ENCODE data around the gene PTPRN2. TPM values are rescaled to one million over a fixed set of nuclear protein-coding genes. Genes with fewer than 3 reads are reported as not detected.

The PTPRN2 gene
- total RNA-seq, 1 experiment from 2014 or later, result 1.1 TPM

GRCh38 chr7:157827863-157828160 lies 759.8 kb downstream of the PTPRN2 start:
- DNase-seq (ENCODE audit: low read depth, low spot score), result no peak
- Histone ChIP-seq H3K9me3 (ENCODE audit: control insufficient read depth, insufficient read depth, low read depth, low read length) (no peaks in the 10 kb centered on the region), H3K36me3 (ENCODE audit: control insufficient read depth, insufficient read depth, low read length) (no peaks in the 10 kb centered on the region), H3K27me3 (ENCODE audit: control insufficient read depth, insufficient read depth, low read length) (peaks cover 7% of the 10 kb centered on the region), H3K4me1 (ENCODE audit: control insufficient read depth, insufficient read depth, low read length) (no peaks in the 10 kb centered on the region), H3K27ac (ENCODE audit: low read length) (no peak overlapping the region), H3K4me3 (ENCODE audit: low read depth in 2 of 2, low read length in 2 of 2) (no peak overlapping the region)
- ATAC-seq, result no peak
- CTCF ChIA-PET, result no interaction called here
- no TSS peak for BruUV-seq (replicated peaks)
- in situ Hi-C loops (cut with HindIII; ENCODE audit: low pct_unique_long_range_greater_than_20kb, low sequenced_read_pairs) (no loop called here), intact Hi-C loops (cut with micrococcal nuclease; ENCODE audit: unreplicated experiment) (no loop called here)
- TF ChIP-seq POLR2AphosphoS5 (IDR thresholded peaks at IDR 0.05; ENCODE audit: low read depth, low read length) (no peak), SIN3A (IDR thresholded peaks at IDR 0.05; ENCODE audit: borderline replicate concordance, insufficient read depth, low read depth, low read length) (no peak), REST (IDR thresholded peaks at IDR 0.05; ENCODE audit: insufficient read depth in 1 of 2, low read depth in 2 of 2, low read length in 1 of 2) (no peak), CTCF (IDR thresholded peaks at IDR 0.05) (no peak), TCF7L2 (IDR thresholded peaks at IDR 0.05; ENCODE audit: low read depth, low read length) (no peak)
- POLR2A ChIA-PET, result no interaction called here

GRCh38 chr7:157827045-157827862 lies 760.4 kb downstream of the PTPRN2 start:
- intact Hi-C loops (cut with micrococcal nuclease; ENCODE audit: unreplicated experiment) (no loop called here), in situ Hi-C loops (cut with HindIII; ENCODE audit: low pct_unique_long_range_greater_than_20kb, low sequenced_read_pairs) (no loop called here)
- no peak overlapping the region for H3K27ac ChIP-seq (ENCODE audit: low read length)
- no peaks in the 10 kb centered on the region for H3K36me3 ChIP-seq (ENCODE audit: control insufficient read depth, insufficient read depth, low read length)
- peaks cover 6% of the 10 kb centered on the region for H3K27me3 ChIP-seq (ENCODE audit: control insufficient read depth, insufficient read depth, low read length)
- POLR2A ChIA-PET, result no interaction called here
- ATAC-seq (no peak), DNase-seq (ENCODE audit: low read depth, low spot score) (no peak)
- CTCF ChIA-PET, result no interaction called here
- TF ChIP-seq REST (IDR thresholded peaks at IDR 0.05; ENCODE audit: insufficient read depth in 1 of 2, low read depth in 2 of 2, low read length in 1 of 2) (no peak), CTCF (IDR thresholded peaks at IDR 0.05) (no peak)
- no peaks in the 10 kb centered on the region for H3K9me3 ChIP-seq (ENCODE audit: control insufficient read depth, insufficient read depth, low read depth, low read length)
- no peaks in the 10 kb centered on the region for H3K4me1 ChIP-seq (ENCODE audit: control insufficient read depth, insufficient read depth, low read length)
- BruUV-seq (replicated peaks), result no TSS peak
- H3K4me3 ChIP-seq (ENCODE audit: low read depth in 2 of 2, low read length in 2 of 2), result no peak overlapping the region
